Astrocyte (in vitro differentiated cells and primary cell): Measurements from ENCODE around the gene ILDR1. TPM values are rescaled to one million over a fixed set of nuclear protein-coding genes. Genes with fewer than 3 reads are reported as not detected.

Experiments used
- DNase-seq: peaks from one replicate; pipeline ENCODE4 v3.0.0-alpha.2; 2010; ENCODE audit warnings: low read depth
- FAIRE-seq: peaks from 2 replicates; lab custom pipeline; 2011; peaks lifted over from hg19 to GRCh38; lab: Jason Lieb, UNC
- H2AFZ ChIP-seq: 2 replicates; pipeline ENCODE4 v1.6.0; 2012; ENCODE audit warnings: low read depth, low read length, inconsistent platforms
- H3K27ac ChIP-seq: 2 replicates; pipeline ENCODE4 v1.5.1; 2011; ENCODE audit warnings: low read depth, low read length, inconsistent platforms
- H3K27me3 ChIP-seq: 2 replicates; pipeline ENCODE4 v1.6.0; 2011; ENCODE audit warnings: low read length, inconsistent platforms; ENCODE audit not compliant: insufficient read depth
- H3K36me3 ChIP-seq: 2 replicates; pipeline ENCODE4 v1.5.1; 2011; ENCODE audit warnings: low read length, inconsistent platforms; ENCODE audit not compliant: insufficient read depth
- H3K4me1 ChIP-seq: 2 replicates; pipeline ENCODE4 v1.5.1; 2011; ENCODE audit warnings: low read length, inconsistent platforms; ENCODE audit not compliant: insufficient read depth
- H3K4me2 ChIP-seq: 2 replicates; pipeline ENCODE4 v1.6.0; 2012; ENCODE audit warnings: low read length, inconsistent platforms
- H3K4me3 ChIP-seq: 2 replicates; pipeline ENCODE4 v1.5.1; 2011; ENCODE audit warnings: low read depth, mild to moderate bottlenecking, low read length, inconsistent platforms; ENCODE audit not compliant: insufficient read depth
- H3K79me2 ChIP-seq: 2 replicates; pipeline ENCODE4 v1.6.0; 2012; ENCODE audit warnings: mild to moderate bottlenecking, low read length, inconsistent platforms; ENCODE audit not compliant: insufficient read depth
- H3K9ac ChIP-seq: 2 replicates; pipeline ENCODE4 v1.6.0; 2012; ENCODE audit warnings: mild to moderate bottlenecking, low read length, inconsistent platforms
- H3K9me3 ChIP-seq: 2 replicates; pipeline ENCODE4 v1.5.1; 2012; ENCODE audit warnings: low read depth, mild to moderate bottlenecking, low read length, inconsistent platforms; ENCODE audit not compliant: insufficient read depth
- H4K20me1 ChIP-seq: 2 replicates; pipeline ENCODE4 v1.6.0; 2012; ENCODE audit warnings: low read length, inconsistent platforms; ENCODE audit not compliant: insufficient read depth
- H3K27ac Mint-ChIP-seq: one replicate; pipeline ENCODE4 v1.8.0; 2021; ENCODE audit warnings: mild to moderate bottlenecking, mixed read lengths; ENCODE audit not compliant: unreplicated experiment
- H3K27me3 Mint-ChIP-seq: one replicate; pipeline ENCODE4 v1.8.0; 2021; ENCODE audit warnings: low read depth, mixed read lengths; ENCODE audit not compliant: unreplicated experiment
- H3K36me3 Mint-ChIP-seq: one replicate; pipeline ENCODE4 v1.8.0; 2021; ENCODE audit warnings: low read depth, mixed read lengths; ENCODE audit not compliant: unreplicated experiment
- H3K4me1 Mint-ChIP-seq: one replicate; pipeline ENCODE4 v1.8.0; 2021; ENCODE audit warnings: low read depth, mixed read lengths; ENCODE audit not compliant: unreplicated experiment
- H3K4me3 Mint-ChIP-seq: one replicate; pipeline ENCODE4 v1.8.0; 2021; ENCODE audit warnings: mild to moderate bottlenecking, moderate library complexity, mixed read lengths; ENCODE audit not compliant: unreplicated experiment
- H3K9me3 Mint-ChIP-seq: one replicate; pipeline ENCODE4 v1.8.0; 2021; ENCODE audit warnings: mild to moderate bottlenecking, mixed read lengths; ENCODE audit not compliant: unreplicated experiment
- EZH2 ChIP-seq: IDR thresholded peaks from 2 replicates; pipeline ENCODE4 v1.6.1; 2012; ENCODE audit warnings: mild to moderate bottlenecking, low read length, inconsistent platforms; ENCODE audit not compliant: insufficient read depth
- total RNA-seq: library from RNA; stranded (reverse); gene quantifications from 2 replicates; pipeline ENCODE4 v1.2.1, GENCODE V29; 2021
- TF ChIP-seq, protein P1 (sequence below): IDR thresholded peaks from 2 replicates; pipeline ENCODE4 v1.5.1; 2011; ENCODE audit warnings: low read depth, mild to moderate bottlenecking, inconsistent platforms, low read length, moderate library complexity; ENCODE audit not compliant: insufficient read depth

ILDR1 gene
- total RNA-seq, 1 donor from 2014 or later: not detected

DNA sequence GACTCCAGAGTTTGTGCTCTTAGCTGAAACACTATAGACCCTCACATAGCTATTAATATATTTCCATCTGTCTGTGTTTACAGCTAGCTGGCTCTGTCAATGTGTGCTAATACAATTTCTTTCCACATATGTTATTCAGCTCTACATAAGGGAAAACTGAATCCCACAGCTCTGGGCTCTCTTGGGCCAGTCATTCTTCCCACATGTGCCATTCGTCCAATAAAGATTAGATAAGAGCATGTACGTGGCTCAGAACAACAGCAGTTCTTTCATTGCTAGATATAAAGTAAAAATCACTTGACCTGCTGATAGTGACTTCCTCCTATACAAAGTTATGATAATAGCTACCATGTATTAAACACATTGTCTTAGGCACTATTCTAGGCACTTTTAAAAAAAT lies 2.8 kb upstream of the ILDR1 start:
- Histone ChIP-seq H2AFZ (no peak overlapping the region), H3K4me1 (no peaks in the 10 kb centered on the region), H4K20me1 (no peaks in the 10 kb centered on the region), H3K36me3 (no peaks in the 10 kb centered on the region), H3K27ac (no peak overlapping the region), H3K27me3 (no peaks in the 10 kb centered on the region), H3K4me3 (no peak overlapping the region), H3K4me2 (no peak overlapping the region), H3K9ac (no peak overlapping the region), H3K9me3 (no peaks in the 10 kb centered on the region), H3K79me2 (no peaks in the 10 kb centered on the region)
- H3K9me3 Mint-ChIP-seq: peaks cover 2% of the 10 kb centered on the region
- no peak for TF ChIP-seq EZH2
- TF ChIP-seq, protein P1, sequence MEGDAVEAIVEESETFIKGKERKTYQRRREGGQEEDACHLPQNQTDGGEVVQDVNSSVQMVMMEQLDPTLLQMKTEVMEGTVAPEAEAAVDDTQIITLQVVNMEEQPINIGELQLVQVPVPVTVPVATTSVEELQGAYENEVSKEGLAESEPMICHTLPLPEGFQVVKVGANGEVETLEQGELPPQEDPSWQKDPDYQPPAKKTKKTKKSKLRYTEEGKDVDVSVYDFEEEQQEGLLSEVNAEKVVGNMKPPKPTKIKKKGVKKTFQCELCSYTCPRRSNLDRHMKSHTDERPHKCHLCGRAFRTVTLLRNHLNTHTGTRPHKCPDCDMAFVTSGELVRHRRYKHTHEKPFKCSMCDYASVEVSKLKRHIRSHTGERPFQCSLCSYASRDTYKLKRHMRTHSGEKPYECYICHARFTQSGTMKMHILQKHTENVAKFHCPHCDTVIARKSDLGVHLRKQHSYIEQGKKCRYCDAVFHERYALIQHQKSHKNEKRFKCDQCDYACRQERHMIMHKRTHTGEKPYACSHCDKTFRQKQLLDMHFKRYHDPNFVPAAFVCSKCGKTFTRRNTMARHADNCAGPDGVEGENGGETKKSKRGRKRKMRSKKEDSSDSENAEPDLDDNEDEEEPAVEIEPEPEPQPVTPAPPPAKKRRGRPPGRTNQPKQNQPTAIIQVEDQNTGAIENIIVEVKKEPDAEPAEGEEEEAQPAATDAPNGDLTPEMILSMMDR: no peak
- no peaks in the 10 kb centered on the region for H3K4me1 Mint-ChIP-seq
- no peak for FAIRE-seq
- H3K27ac Mint-ChIP-seq: no peak overlapping the region
- no peaks in the 10 kb centered on the region for H3K36me3 Mint-ChIP-seq
- no peak overlapping the region for H3K4me3 Mint-ChIP-seq
- no peak for DNase-seq
- H3K27me3 Mint-ChIP-seq: peaks cover 21% of the 10 kb centered on the region

DNA sequence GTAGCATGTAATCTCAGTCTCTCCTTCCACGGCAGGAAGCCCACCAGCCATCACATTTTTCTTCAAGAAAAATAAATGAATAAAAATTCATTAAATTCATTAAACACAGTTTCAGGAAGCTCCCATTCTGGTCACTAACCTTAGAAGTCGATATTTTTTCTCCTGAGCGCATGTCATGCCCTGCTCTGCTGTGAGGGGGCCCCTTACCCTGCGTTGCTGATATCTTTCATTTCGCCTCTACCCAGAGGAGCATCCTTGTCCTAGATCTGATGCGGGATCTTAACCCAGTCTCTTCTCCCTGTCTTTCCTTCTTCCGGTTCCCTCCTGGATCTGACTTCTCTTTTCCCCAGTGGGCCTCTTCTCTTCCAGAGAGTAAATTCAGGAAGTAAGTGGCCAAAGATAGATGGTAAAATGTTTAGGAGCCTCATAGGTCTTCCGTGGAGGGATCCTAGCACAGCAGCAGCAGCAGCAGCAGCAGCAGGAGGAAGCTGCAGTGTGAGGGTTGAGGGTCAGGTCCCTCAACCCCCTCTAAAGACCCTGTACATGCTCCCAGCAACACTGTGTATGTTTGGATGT lies 1.4 kb upstream of the ILDR1 start:
- Mint-ChIP-seq H3K27me3 (peaks cover 27% of the 10 kb centered on the region), H3K36me3 (no peaks in the 10 kb centered on the region), H3K4me1 (no peaks in the 10 kb centered on the region), H3K4me3 (no peak overlapping the region), H3K9me3 (peaks cover 2% of the 10 kb centered on the region), H3K27ac (no peak overlapping the region)
- Histone ChIP-seq H4K20me1 (no peaks in the 10 kb centered on the region), H3K79me2 (no peaks in the 10 kb centered on the region), H3K27ac (no peak overlapping the region), H2AFZ (no peak overlapping the region), H3K4me3 (no peak overlapping the region), H3K36me3 (no peaks in the 10 kb centered on the region), H3K9me3 (no peaks in the 10 kb centered on the region), H3K27me3 (no peaks in the 10 kb centered on the region), H3K9ac (no peak overlapping the region), H3K4me2 (no peak overlapping the region), H3K4me1 (no peaks in the 10 kb centered on the region)
- TF ChIP-seq, protein P1: no peak
- TF ChIP-seq EZH2: no peak
- FAIRE-seq (no peak), DNase-seq (no peak)

GRCh38 chr3:122021037-122021436 lies 1.0 kb downstream of the ILDR1 start:
- no peaks in the 10 kb centered on the region for H3K4me1 ChIP-seq
- no peaks in the 10 kb centered on the region for H3K79me2 ChIP-seq
- no peaks in the 10 kb centered on the region for H3K9me3 ChIP-seq
- H3K27ac ChIP-seq: no peak overlapping the region
- no peaks in the 10 kb centered on the region for H3K36me3 ChIP-seq
- no peak overlapping the region for H3K9ac ChIP-seq
- H4K20me1 ChIP-seq: no peaks in the 10 kb centered on the region
- no peaks in the 10 kb centered on the region for H3K4me1 Mint-ChIP-seq
- no peak overlapping the region for H3K4me3 ChIP-seq
- no peaks in the 10 kb centered on the region for H3K27me3 ChIP-seq
- no peak overlapping the region for H2AFZ ChIP-seq
- DNase-seq (no peak), FAIRE-seq (no peak)
- H3K9me3 Mint-ChIP-seq: no peaks in the 10 kb centered on the region
- H3K36me3 Mint-ChIP-seq: no peaks in the 10 kb centered on the region
- no peak overlapping the region for H3K27ac Mint-ChIP-seq
- TF ChIP-seq EZH2: no peak
- TF ChIP-seq, protein P1: no peak
- peaks cover 27% of the 10 kb centered on the region for H3K27me3 Mint-ChIP-seq
- no peak overlapping the region for H3K4me2 ChIP-seq
- no peak overlapping the region for H3K4me3 Mint-ChIP-seq
